ENCODE measurements around the gene FHOD1. TPM values are rescaled to one million over a fixed set of nuclear protein-coding genes. Genes with fewer than 3 reads are reported as not detected.

FHOD1 gene
- total RNA-seq, 4 donors from 2014 or later = 15.1 to 53.3 (median 32.5) TPM

DNA sequence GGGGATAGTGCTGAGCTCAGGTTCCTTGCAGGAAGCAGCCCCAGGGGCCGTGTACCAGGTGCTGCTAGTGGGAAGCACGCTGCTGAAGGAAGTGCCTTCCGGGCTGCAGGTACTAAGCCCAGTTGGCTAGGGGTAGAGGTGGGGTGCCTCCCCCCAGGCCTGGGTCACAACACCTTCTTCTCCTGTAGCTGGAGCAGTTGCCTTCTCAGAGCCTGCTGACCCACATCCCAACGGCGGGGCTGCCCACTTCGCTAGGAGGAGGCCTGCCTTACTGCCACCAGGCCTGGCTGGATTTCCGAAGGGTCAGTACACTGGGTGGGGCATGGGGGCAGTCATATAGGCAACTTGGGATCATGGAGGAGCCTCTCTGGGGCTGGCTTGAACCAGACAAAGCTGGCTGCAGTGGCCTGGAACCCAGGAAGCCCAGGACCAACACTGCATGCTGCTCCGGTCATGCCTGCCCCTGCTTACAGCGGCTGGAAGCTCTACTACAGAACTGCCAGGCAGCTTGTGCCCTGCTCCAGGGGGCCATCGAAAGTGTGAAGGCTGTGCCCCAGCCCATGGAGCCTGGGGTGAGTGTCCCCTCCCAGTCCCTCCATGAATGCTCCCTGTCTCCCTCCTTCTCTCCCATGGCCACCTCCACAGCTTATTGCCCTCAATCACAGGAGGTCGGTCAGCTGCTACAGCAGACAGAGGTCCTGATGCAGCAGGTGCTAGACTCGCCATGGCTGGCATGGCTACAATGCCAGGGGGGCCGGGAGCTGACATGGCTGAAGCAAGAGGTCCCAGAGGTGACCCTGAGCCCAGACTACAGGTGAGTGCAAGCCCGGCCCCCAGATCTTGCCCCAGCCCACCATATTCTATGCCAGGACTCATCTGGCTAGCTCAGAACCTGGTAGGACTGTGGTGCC, 34.5 kb upstream of the FHOD1 start:
- ATAC-seq (ENCODE audit: low FRiP score) = no peak
- DNase-seq (ENCODE audit: low spot score) = no peak
- TF ChIP-seq, protein P1, sequence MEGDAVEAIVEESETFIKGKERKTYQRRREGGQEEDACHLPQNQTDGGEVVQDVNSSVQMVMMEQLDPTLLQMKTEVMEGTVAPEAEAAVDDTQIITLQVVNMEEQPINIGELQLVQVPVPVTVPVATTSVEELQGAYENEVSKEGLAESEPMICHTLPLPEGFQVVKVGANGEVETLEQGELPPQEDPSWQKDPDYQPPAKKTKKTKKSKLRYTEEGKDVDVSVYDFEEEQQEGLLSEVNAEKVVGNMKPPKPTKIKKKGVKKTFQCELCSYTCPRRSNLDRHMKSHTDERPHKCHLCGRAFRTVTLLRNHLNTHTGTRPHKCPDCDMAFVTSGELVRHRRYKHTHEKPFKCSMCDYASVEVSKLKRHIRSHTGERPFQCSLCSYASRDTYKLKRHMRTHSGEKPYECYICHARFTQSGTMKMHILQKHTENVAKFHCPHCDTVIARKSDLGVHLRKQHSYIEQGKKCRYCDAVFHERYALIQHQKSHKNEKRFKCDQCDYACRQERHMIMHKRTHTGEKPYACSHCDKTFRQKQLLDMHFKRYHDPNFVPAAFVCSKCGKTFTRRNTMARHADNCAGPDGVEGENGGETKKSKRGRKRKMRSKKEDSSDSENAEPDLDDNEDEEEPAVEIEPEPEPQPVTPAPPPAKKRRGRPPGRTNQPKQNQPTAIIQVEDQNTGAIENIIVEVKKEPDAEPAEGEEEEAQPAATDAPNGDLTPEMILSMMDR (IDR thresholded peaks at IDR 0.05) = no peak

DNA sequence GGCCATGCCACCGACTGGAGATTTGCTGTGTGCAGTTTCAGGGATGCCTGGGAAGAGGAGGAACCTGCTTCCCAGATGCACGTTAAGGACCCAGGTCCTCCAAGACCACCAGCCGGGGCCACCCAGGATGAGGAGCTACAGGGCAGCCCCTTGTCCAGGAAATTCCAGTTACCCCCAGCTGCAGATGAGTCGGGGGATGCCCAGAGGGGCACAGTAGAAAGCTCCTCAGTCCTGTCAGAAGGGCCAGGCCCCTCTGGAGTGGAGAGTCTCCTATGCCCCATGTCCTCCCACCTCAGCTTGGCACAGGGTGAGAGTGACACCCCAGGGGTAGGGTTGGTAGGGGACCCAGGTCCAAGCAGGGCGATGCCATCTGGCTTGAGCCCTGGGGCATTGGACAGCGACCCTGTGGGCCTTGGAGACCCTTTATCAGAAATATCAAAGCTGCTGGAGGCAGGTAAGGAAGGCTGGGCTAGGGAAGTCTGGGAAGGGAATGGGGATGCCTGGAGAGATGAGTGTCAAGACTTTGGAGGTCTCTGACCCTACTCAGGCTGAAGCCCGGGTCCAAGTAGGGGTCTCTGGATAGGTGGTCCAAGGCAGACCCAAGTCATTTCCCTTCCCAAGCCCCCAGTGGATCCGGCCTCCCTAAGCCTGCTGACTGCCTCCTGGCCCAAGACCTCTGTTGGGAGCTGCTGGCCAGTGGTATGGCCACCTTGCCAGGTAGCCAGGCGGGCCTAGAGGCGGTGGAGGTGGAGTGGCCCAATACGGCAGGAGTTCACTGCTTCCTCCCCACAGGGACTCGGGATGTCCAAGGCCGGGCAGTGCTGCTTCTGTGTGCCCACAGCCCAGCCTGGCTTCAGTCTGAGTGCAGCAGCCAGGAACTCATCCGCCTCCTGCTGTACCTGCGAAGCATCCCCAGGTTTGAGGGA, 33.1 kb upstream of the FHOD1 start:
- DNase-seq (ENCODE audit: low spot score) (no peak), ATAC-seq (ENCODE audit: low FRiP score) (no peak)
- TF ChIP-seq, protein P1 (IDR thresholded peaks at IDR 0.05) = no peak

DNA sequence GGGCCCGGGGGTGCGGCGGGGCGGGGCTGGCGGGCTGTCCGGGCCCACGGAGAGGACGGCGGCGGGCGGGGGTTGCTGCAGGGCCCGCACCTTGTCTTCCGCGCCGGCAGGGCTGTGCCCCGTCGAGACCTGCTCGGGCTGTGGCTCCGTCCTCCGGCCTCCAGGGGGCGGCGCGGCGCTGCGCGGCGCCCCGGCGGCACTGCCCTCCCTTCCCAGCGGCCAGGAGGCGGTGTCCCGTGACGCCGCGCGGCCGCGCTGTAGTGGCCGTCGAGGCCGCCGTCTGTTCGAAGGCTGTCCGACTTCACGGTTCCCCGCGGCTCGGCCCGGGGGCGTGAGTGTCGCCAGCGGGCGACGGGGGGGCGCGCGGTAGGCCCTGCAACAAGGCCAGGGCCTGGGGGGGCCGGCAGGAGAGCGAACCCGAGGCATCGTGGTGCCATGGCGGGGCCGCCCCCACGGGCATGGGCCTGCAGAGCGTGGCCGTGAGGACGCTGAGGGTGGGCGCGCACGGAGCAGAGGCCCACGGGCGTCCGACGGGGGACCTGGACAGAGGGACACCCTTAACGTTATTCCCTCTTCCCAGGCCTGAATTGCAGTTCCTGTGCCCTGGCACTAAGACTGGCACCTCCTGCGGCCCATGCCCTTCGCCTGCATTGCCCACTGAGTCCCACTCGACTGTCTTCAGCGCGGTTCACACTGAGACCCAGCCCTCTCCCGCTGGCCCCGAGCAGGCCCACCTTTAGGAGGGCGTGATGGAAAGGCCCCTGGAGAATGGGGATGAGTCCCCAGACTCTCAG, 32.2 kb upstream of the FHOD1 start, which contains the start of gene PLEKHG4:
PLEKHG4 (plus strand) TSS at position 237 of the 794 bp plus-strand sequence; CDS start at position 750, 513 bp downstream.
- TF ChIP-seq, protein P1 (IDR thresholded peaks at IDR 0.05) = peak in 1 of 3 donors; percentile 50
- peak; percentile 26 for DNase-seq (ENCODE audit: low spot score)
- peak; percentile 81 for ATAC-seq (ENCODE audit: low FRiP score)

DNA sequence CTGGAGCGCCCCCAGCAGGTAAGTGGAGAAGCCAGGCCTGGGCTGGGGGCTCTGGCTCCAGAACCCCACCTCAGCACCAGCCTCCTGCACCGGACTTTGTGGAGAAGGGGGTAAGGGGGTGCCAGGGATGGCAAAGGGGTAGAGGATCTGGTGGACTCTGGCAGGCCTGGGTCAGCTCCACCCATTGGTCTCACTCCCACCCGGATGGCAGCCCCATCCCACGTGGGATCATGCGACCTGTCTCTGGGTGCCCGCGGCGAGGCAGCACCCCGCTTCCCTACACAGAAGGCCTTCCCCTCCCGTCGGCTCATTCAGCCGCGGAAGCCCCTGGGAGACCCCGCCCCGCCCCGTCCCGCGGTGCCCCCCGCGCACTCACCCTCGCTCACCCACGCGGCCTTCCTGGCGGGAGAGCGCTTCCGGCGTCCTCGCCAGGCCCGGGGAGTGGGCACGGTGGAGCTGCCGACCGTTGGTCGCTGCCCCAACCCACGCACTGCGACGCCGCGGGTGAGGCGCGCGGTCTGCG, 31.6 kb upstream of the FHOD1 start:
- peak; percentile 35 for ATAC-seq (ENCODE audit: low FRiP score)
- no peak for DNase-seq (ENCODE audit: low spot score)
- TF ChIP-seq, protein P1 (IDR thresholded peaks at IDR 0.05) = no peak

DNA sequence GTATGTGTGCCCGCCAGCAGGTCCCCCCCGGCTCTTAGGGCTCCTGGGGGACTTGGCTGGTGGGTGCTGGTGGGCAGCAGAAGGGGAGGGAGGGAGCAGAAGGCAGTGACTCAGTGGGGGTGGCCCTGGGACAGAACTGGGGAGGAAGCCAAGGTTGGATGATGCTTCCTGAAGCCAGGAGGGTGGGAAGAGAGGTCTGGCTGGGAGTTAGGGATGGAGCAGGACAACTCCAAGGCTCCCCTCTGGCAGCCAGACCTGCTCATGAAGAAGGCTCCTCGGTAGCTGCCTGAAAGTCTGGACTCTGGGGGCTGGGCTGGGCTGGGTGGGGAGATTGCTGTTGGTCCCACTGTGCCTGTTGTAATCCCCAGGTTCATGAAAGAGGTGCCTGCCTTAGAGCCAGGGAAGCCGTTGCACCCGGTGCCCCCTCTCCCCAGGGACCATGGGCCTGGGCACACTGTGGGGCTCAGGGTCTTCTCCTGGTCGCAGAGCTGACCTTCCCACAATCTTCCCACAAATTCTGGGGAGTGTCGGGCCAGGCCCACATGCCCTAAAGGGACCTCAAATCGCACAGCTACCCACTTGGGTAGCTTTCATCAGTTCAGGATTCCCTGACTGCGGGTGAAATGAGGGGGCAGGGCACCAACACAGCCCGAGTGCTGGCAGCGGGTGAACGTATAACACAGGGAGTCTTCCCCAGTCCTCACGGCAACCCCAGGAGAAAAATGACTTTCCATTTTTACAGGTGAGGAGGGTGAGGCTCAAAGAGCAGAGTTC, 30.9 kb upstream of the FHOD1 start:
- peak; percentile 37 for ATAC-seq (ENCODE audit: low FRiP score)
- TF ChIP-seq, protein P1 (IDR thresholded peaks at IDR 0.05) = no peak
- DNase-seq (ENCODE audit: low spot score) = no peak

Data from omental fat pad (tissue), 4 donors.